Right ventricle myocardium superior (tissue), 1 donor: ENCODE measurements around the gene SNAP25. TPM values are rescaled to one million over a fixed set of nuclear protein-coding genes. Genes with fewer than 3 reads are reported as not detected.

ENCODE experiments used
- ATAC-seq: fragments of 200-7000 bp; cut with Tn5 transposase; one replicate; pipeline ENCODE4 v1.9.1; 2020; ENCODE audit warnings: mild to moderate bottlenecking; ENCODE audit not compliant: poor library complexity
- DNase-seq: peaks from one replicate; pipeline ENCODE4 v3.0.0-alpha.2; 2020
- intact Hi-C: fragments of 100-400 bp; cut with DNase I; formaldehyde crosslinking; loops from one replicate; pipeline ENCODE4 v1.11.2; 2022
- total RNA-seq: library from RNA; stranded (reverse); fragmentation: NEBNext Ultra II Directional; extraction: Animal tissue kit (Norgen Biotek cat#: 25700); gene quantifications from one replicate; pipeline ENCODE4 v1.2.1, GENCODE V29; 2021
- donor health status: DM: no; HTN: yes; CAD: no; lungs with severe emphysema.

The SNAP25 gene
- total RNA-seq, 1 donor from 2014 or later, result not detected

- ATAC-seq (no peak), DNase-seq (no peak)
- intact Hi-C loops, result no loop called here
These were observed 130.5 kb downstream of the SNAP25 start for GRCh38 chr20:10349118-10349517.

- intact Hi-C loops, result no loop called here
- ATAC-seq (no peak), DNase-seq (no peak)
These were observed 131.7 kb downstream of the SNAP25 start for GRCh38 chr20:10350188-10350842.

GRCh38 chr20:10352934-10353824, 134.5 kb downstream of the SNAP25 start:
- intact Hi-C loops, result no loop called here
- no peak for ATAC-seq
- no peak for DNase-seq

GRCh38 chr20:10356628-10357027, 138.0 kb downstream of the SNAP25 start:
- ATAC-seq (no peak), DNase-seq (no peak)
- intact Hi-C loops, result no loop called here

Other genes with a start within 250 kb of the SNAP25 start
- gene ANKEF1, start 183.8 kb upstream of the SNAP25 start, total RNA-seq, result 0.73 TPM
- gene MKKS, start 215.4 kb downstream of the SNAP25 start, total RNA-seq, result 27.2 TPM
- gene SLX4IP, start 216.5 kb downstream of the SNAP25 start, total RNA-seq, result 2.6 TPM